GM19397 (cell line): Measurements from ENCODE around the gene UBE2G1.
A peak's percentile ranks its signal among the peaks of the same experiment; 100 is the strongest.

ENCODE experiments used
- ATAC-seq: cut with Tn5 transposase; IDR thresholded peaks from one replicate; pipeline ENCODE4 v1.9.1; 2021; ENCODE audit warnings: mild to moderate bottlenecking, moderate library complexity; ENCODE audit not compliant: unreplicated experiment

Gene UBE2G1

GRCh38 chr17:4309897-4310296, 56.6 kb downstream of the UBE2G1 start:
- ATAC-seq = no peak

GRCh38 chr17:4307179-4307930, 59.1 kb downstream of the UBE2G1 start:
- no peak for ATAC-seq

GRCh38 chr17:4305224-4305623, 61.3 kb downstream of the UBE2G1 start:
- ATAC-seq = no peak

GRCh38 chr17:4304417-4305027, 62.0 kb downstream of the UBE2G1 start:
- no peak for ATAC-seq

- no peak for ATAC-seq
Observed at GRCh38 chr17:4301066-4301465, 65.4 kb downstream of the UBE2G1 start.

- ATAC-seq = no peak
Observed at GRCh38 chr17:4297351-4297750, 69.1 kb downstream of the UBE2G1 start.

GRCh38 chr17:4295686-4296085, 70.8 kb downstream of the UBE2G1 start:
- ATAC-seq = no peak

- ATAC-seq = no peak
Observed at GRCh38 chr17:4293572-4293971, 72.9 kb downstream of the UBE2G1 start.

GRCh38 chr17:4287710-4288109, 78.8 kb downstream of the UBE2G1 start:
- ATAC-seq = no peak

- ATAC-seq = no peak
Observed at GRCh38 chr17:4276514-4276913, 90.0 kb downstream of the UBE2G1 start.

- no peak for ATAC-seq
Observed at GRCh38 chr17:4272972-4273368, 93.5 kb downstream of the UBE2G1 start.

GRCh38 chr17:4272213-4272971, 94.1 kb downstream of the UBE2G1 start:
- no peak for ATAC-seq

- no peak for ATAC-seq
Observed at GRCh38 chr17:4270736-4271135, 95.7 kb downstream of the UBE2G1 start.

GRCh38 chr17:4269915-4270314, 96.6 kb downstream of the UBE2G1 start:
- no peak for ATAC-seq

GRCh38 chr17:4267402-4267801, 99.1 kb downstream of the UBE2G1 start:
- no peak for ATAC-seq

- no peak for ATAC-seq
Observed at GRCh38 chr17:4266550-4266949, 99.9 kb downstream of the UBE2G1 start.

GRCh38 chr17:4263282-4264215, 102.9 kb downstream of the UBE2G1 start, which contains the start of gene ANKFY1:
Gene ANKFY1 (minus strand): TSS chr17:4263979. CDS start chr17:4263941, 38 bp downstream.
- ATAC-seq = peak; percentile 90

- no peak for ATAC-seq
Observed at GRCh38 chr17:4262703-4263102, 103.8 kb downstream of the UBE2G1 start.

- ATAC-seq = no peak
Observed at GRCh38 chr17:4261452-4261851, 105.0 kb downstream of the UBE2G1 start.

- ATAC-seq = no peak
Observed at GRCh38 chr17:4258867-4259266, 107.6 kb downstream of the UBE2G1 start.

GRCh38 chr17:4256952-4257351, 109.5 kb downstream of the UBE2G1 start:
- no peak for ATAC-seq
